Astrocyte of the cerebellum (primary cell): ENCODE results near the gene TDRD12.

Experiments
- DNase-seq: peaks from one replicate; pipeline ENCODE4 v3.0.0-alpha.2; 2011; ENCODE audit warnings: low read depth
- H3K4me3 ChIP-seq: 2 replicates; pipeline ENCODE4 v1.5.1; 2011; ENCODE audit warnings: mild to moderate bottlenecking, low read depth, low read length, moderate library complexity
- CTCF ChIP-seq: IDR thresholded peaks from 2 replicates; pipeline ENCODE4 v1.5.1; 2012; ENCODE audit warnings: low read length, low read depth, moderate library complexity, mild to moderate bottlenecking; ENCODE audit errors: missing control alignments
- in situ Hi-C: cut with HindIII; loops from 2 replicates; pipeline ENCODE4 v1.10.0; 2017; ENCODE audit warnings: low sequenced_read_pairs

The TDRD12 gene

GRCh38 chr19:32857584-32857983 is 138.0 kb downstream of the TDRD12 start:
- DNase-seq = no peak
- TF ChIP-seq CTCF = no peak
- in situ Hi-C loops = no loop called here
- H3K4me3 ChIP-seq = no peak overlapping the region

- DNase-seq = no peak
- TF ChIP-seq CTCF = no peak
- no peak overlapping the region for H3K4me3 ChIP-seq
- in situ Hi-C loops = no loop called here
Measured at GRCh38 chr19:32858155-32858554, 138.6 kb downstream of the TDRD12 start.

- no peak for TF ChIP-seq CTCF
- DNase-seq = no peak
- in situ Hi-C loops = no loop called here
Measured at GRCh38 chr19:32858559-32858958, 139.0 kb downstream of the TDRD12 start.

GRCh38 chr19:32859591-32859990 is 140.0 kb downstream of the TDRD12 start:
- DNase-seq = no peak
- H3K4me3 ChIP-seq = no peak overlapping the region
- no peak for TF ChIP-seq CTCF
- in situ Hi-C loops = no loop called here

More at GRCh38 chr19:32858559-32858958, 139.0 kb downstream of the TDRD12 start:
- H3K4me3 ChIP-seq = no peak overlapping the region

GRCh38 chr19:32861596-32861995 is 142.0 kb downstream of the TDRD12 start:
- no peak for TF ChIP-seq CTCF
- H3K4me3 ChIP-seq = no peak overlapping the region
- DNase-seq = no peak
- in situ Hi-C loops = no loop called here

GRCh38 chr19:32862173-32862572 is 142.6 kb downstream of the TDRD12 start:
- TF ChIP-seq CTCF = no peak
- no peak for DNase-seq
- no peak overlapping the region for H3K4me3 ChIP-seq
- in situ Hi-C loops = no loop called here

- no peak for DNase-seq
- no peak for TF ChIP-seq CTCF
- in situ Hi-C loops = no loop called here
- no peak overlapping the region for H3K4me3 ChIP-seq
Measured at GRCh38 chr19:32862741-32863140, 143.2 kb downstream of the TDRD12 start.
